GM23338 (cell line): Measurements from ENCODE around the gene TPI1. TPM values are rescaled to one million over a fixed set of nuclear protein-coding genes. Genes with fewer than 3 reads are reported as not detected.
A peak's percentile ranks its signal among the peaks of the same experiment; 100 is the strongest.

Experiments
- ATAC-seq: fragments of 200-7000 bp; cut with Tn5 transposase; 3 replicates; pipeline ENCODE4 v1.9.1; 2020
- DNase-seq: peaks from one replicate; pipeline ENCODE4 v3.0.0-alpha.2; 2015; ENCODE audit warnings: low spot score
- H2AFZ ChIP-seq: fragments of 200-600 bp; sonication (generic); 2 replicates; pipeline ENCODE4 v1.8.0; 2016; ENCODE audit warnings: antibody characterized with exemption, mild to moderate bottlenecking, moderate library complexity
- H3F3A ChIP-seq: fragments of 200-600 bp; sonication (generic); replicated peaks from 2 replicates; pipeline ENCODE4 v1.8.0; 2017; ENCODE audit warnings: antibody characterized with exemption, mixed run types, low read depth
- H3K27ac ChIP-seq: fragments of 200-600 bp; sonication (generic); 2 replicates; pipeline ENCODE4 v1.6.1; 2016; ENCODE audit warnings: low read depth
- H3K27me3 ChIP-seq: fragments of 200-600 bp; sonication (generic); 2 replicates; pipeline ENCODE4 v1.8.0; 2016; ENCODE audit warnings: mild to moderate bottlenecking, mixed run types, moderate library complexity; ENCODE audit not compliant: insufficient read depth
- H3K36me3 ChIP-seq: fragments of 200-600 bp; sonication (generic); 2 replicates; pipeline ENCODE4 v1.8.0; 2016; ENCODE audit warnings: mild to moderate bottlenecking; ENCODE audit not compliant: insufficient read depth
- H3K4me1 ChIP-seq: fragments of 200-600 bp; sonication (generic); 2 replicates; pipeline ENCODE4 v1.8.0; 2016; ENCODE audit warnings: mild to moderate bottlenecking, moderate library complexity; ENCODE audit not compliant: insufficient read depth
- H3K4me2 ChIP-seq: fragments of 200-600 bp; sonication (generic); 2 replicates; pipeline ENCODE4 v1.7.1; 2017; ENCODE audit warnings: mixed run types
- H3K4me3 ChIP-seq: fragments of 200-600 bp; sonication (generic); 2 replicates; pipeline ENCODE4 v1.6.1; 2016; ENCODE audit warnings: mixed run types
- H3K79me2 ChIP-seq: fragments of 200-600 bp; sonication (generic); replicated peaks from 2 replicates; pipeline ENCODE4 v1.8.0; 2017; ENCODE audit warnings: mild to moderate bottlenecking; ENCODE audit not compliant: insufficient read depth
- H3K9me2 ChIP-seq: fragments of 200-600 bp; sonication (generic); 2 replicates; pipeline ENCODE4 v1.8.0; 2017; ENCODE audit not compliant: insufficient read depth
- H4K20me1 ChIP-seq: fragments of 200-600 bp; sonication (generic); replicated peaks from 2 replicates; pipeline ENCODE4 v1.8.0; 2017; ENCODE audit warnings: mild to moderate bottlenecking; ENCODE audit not compliant: insufficient read depth
- H3K27ac Mint-ChIP-seq: 2 replicates; pipeline ENCODE4 v1.8.0; 2020; ENCODE audit warnings: inconsistent platforms, mild to moderate bottlenecking, moderate library complexity, mixed read lengths
- H3K27me3 Mint-ChIP-seq: 3 replicates; pipeline ENCODE4 v1.8.0; 2022; ENCODE audit warnings: low read depth, mild to moderate bottlenecking, moderate library complexity, mixed read lengths, inconsistent platforms; ENCODE audit not compliant: insufficient read depth, poor library complexity
- H3K36me3 Mint-ChIP-seq: 3 replicates; pipeline ENCODE4 v1.8.0; 2021; ENCODE audit warnings: low read depth, mild to moderate bottlenecking, inconsistent platforms, moderate library complexity, mixed read lengths
- H3K4me1 Mint-ChIP-seq: 3 replicates; pipeline ENCODE4 v1.8.0; 2020; ENCODE audit warnings: mild to moderate bottlenecking, inconsistent platforms, mixed read lengths
- H3K4me3 Mint-ChIP-seq: 3 replicates; pipeline ENCODE4 v1.8.0; 2021; ENCODE audit warnings: moderate library complexity, mild to moderate bottlenecking, inconsistent platforms, mixed read lengths
- H3K9me3 Mint-ChIP-seq: 3 replicates; pipeline ENCODE4 v1.8.0; 2020; ENCODE audit warnings: moderate library complexity, mild to moderate bottlenecking, inconsistent platforms, mixed read lengths
- CREB1 ChIP-seq: fragments of 250-450 bp; sonication (Bioruptor Pico); IDR thresholded peaks from 2 replicates; pipeline ENCODE4 v1.5.0; 2020; ENCODE audit warnings: low read depth, mild to moderate bottlenecking, moderate library complexity
- EZH2 ChIP-seq: fragments of 200-600 bp; sonication (generic); IDR thresholded peaks from one replicate; pipeline ENCODE4 v1.8.0; 2017; ENCODE audit warnings: antibody characterized with exemption, mild to moderate bottlenecking, low read depth; ENCODE audit not compliant: unreplicated experiment
- EZH2phosphoT487 ChIP-seq: fragments of 200-600 bp; sonication (generic); IDR thresholded peaks from one replicate; pipeline ENCODE4 v1.8.1; 2018; ENCODE audit warnings: antibody characterized with exemption; ENCODE audit not compliant: unreplicated experiment
- JUNB ChIP-seq: IDR thresholded peaks from one replicate; pipeline ENCODE4 v1.6.1; 2016; ENCODE audit warnings: antibody characterized with exemption; ENCODE audit not compliant: unreplicated experiment
- NANOG ChIP-seq: IDR thresholded peaks from 2 replicates; pipeline ENCODE4 v1.6.1; 2016; ENCODE audit warnings: antibody characterized with exemption, borderline replicate concordance
- POLR2AphosphoS5 ChIP-seq: IDR thresholded peaks from 2 replicates; pipeline ENCODE4 v1.6.1; 2016; ENCODE audit warnings: antibody characterized with exemption, low read depth
- STAT1 ChIP-seq: IDR thresholded peaks from one replicate; pipeline ENCODE4 v1.6.1; 2016; ENCODE audit warnings: antibody characterized with exemption; ENCODE audit not compliant: unreplicated experiment
- ZNF114 ChIP-seq: fragments of 250-450 bp; sonication (Bioruptor Pico); IDR thresholded peaks from 2 replicates; pipeline ENCODE4 v1.5.0; 2020; ENCODE audit warnings: mild to moderate bottlenecking, moderate library complexity
- ZNF331 ChIP-seq: fragments of 250-450 bp; sonication (Bioruptor Pico); IDR thresholded peaks from 2 replicates; pipeline ENCODE4 v1.5.0; 2020; ENCODE audit warnings: low read depth, mild to moderate bottlenecking, moderate library complexity
- polyA plus RNA-seq: library from polyadenylated mRNA; unstranded; fragments of >200 nt; fragmentation: Nextera tagmentation; extraction: Ambion mirVana; gene quantifications from 2 replicates; pipeline ENCODE4 v1.2.1, GENCODE V29; 2016
- total RNA-seq: library from RNA; depleted of rRNA; stranded (reverse); fragments of >200 nt; shearing (Covaris generic); gene quantifications from 2 replicates; pipeline ENCODE4 v1.2.3, GENCODE V29; 2014
- TF ChIP-seq, protein P1 (sequence below): IDR thresholded peaks from 2 replicates; pipeline ENCODE4 v1.6.1; 2016; ENCODE audit warnings: antibody characterized with exemption
- TF ChIP-seq, protein P2 (sequence below): IDR thresholded peaks from one replicate; pipeline ENCODE4 v1.6.1; 2018; ENCODE audit warnings: antibody characterized with exemption; ENCODE audit not compliant: unreplicated experiment
- TF ChIP-seq, protein P3 (sequence below), 2 experiments: fragments of 200-600 bp in 1 of 2; sonication (generic) in 1 of 2; conservative IDR thresholded peaks; 2 replicates each; pipeline versions ENCODE4 v1.5.1 to v1.6.1; 2016 to 2017; ENCODE audit warnings: antibody characterized with exemption in 2 of 2, low read depth in 2 of 2, mild to moderate bottlenecking in 2 of 2, moderate library complexity in 1 of 2
- TF ChIP-seq, protein P4 (sequence below): fragments of 250-450 bp; sonication (Bioruptor Pico); IDR thresholded peaks from 2 replicates; pipeline ENCODE4 v1.5.0; 2020; ENCODE audit warnings: mild to moderate bottlenecking, moderate library complexity

Gene TPI1
- total and polyA plus RNA-seq, 2 experiments from 2014 or later: 737 to 822 TPM

DNA sequence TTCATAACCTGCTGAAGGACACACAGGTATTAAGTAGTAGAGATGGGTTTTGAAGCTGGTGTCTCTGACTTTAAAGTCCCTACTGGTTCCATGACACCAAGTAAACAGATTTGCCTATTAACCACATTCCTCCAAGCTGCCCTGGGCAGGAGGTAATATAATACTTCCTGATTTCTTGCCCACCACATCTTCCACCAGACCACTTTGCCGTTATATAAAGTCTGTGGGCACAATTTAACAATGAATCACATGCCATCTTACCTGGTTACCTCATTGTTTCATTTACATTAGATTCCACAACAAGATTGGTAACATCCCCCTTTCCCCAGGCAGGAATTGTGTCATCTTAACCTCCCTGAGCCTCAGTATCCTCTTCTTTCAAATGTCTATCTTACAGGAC is 36.4 kb downstream of the TPI1 start:
- ATAC-seq: no peak
- no peaks in the 10 kb centered on the region for H4K20me1 ChIP-seq
- peaks cover 3% of the 10 kb centered on the region for H3K27me3 Mint-ChIP-seq
- H3K79me2 ChIP-seq: no peaks in the 10 kb centered on the region
- H2AFZ ChIP-seq: no peak overlapping the region
- H3K27ac ChIP-seq: peak overlapping the region; percentile 79
- H3K36me3 ChIP-seq: no peaks in the 10 kb centered on the region
- peak; percentile 31 for DNase-seq
- peak overlapping the region; percentile 17 for H3K4me3 ChIP-seq
- H3K4me1 Mint-ChIP-seq: no peaks in the 10 kb centered on the region; the same call in 1 of the 3 replicates
- no peaks in the 10 kb centered on the region for H3K9me2 ChIP-seq
- TF ChIP-seq, protein P1, sequence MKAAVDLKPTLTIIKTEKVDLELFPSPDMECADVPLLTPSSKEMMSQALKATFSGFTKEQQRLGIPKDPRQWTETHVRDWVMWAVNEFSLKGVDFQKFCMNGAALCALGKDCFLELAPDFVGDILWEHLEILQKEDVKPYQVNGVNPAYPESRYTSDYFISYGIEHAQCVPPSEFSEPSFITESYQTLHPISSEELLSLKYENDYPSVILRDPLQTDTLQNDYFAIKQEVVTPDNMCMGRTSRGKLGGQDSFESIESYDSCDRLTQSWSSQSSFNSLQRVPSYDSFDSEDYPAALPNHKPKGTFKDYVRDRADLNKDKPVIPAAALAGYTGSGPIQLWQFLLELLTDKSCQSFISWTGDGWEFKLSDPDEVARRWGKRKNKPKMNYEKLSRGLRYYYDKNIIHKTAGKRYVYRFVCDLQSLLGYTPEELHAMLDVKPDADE: no peak
- TF ChIP-seq CREB1 (CRISPR knock-in tag) (no peak), EZH2 (no peak), NANOG (no peak), EZH2phosphoT487 (no peak), ZNF331 (CRISPR knock-in tag) (no peak), POLR2AphosphoS5 (no peak), ZNF114 (CRISPR knock-in tag) (no peak), STAT1 (no peak), JUNB (no peak)
- TF ChIP-seq, protein P2, sequence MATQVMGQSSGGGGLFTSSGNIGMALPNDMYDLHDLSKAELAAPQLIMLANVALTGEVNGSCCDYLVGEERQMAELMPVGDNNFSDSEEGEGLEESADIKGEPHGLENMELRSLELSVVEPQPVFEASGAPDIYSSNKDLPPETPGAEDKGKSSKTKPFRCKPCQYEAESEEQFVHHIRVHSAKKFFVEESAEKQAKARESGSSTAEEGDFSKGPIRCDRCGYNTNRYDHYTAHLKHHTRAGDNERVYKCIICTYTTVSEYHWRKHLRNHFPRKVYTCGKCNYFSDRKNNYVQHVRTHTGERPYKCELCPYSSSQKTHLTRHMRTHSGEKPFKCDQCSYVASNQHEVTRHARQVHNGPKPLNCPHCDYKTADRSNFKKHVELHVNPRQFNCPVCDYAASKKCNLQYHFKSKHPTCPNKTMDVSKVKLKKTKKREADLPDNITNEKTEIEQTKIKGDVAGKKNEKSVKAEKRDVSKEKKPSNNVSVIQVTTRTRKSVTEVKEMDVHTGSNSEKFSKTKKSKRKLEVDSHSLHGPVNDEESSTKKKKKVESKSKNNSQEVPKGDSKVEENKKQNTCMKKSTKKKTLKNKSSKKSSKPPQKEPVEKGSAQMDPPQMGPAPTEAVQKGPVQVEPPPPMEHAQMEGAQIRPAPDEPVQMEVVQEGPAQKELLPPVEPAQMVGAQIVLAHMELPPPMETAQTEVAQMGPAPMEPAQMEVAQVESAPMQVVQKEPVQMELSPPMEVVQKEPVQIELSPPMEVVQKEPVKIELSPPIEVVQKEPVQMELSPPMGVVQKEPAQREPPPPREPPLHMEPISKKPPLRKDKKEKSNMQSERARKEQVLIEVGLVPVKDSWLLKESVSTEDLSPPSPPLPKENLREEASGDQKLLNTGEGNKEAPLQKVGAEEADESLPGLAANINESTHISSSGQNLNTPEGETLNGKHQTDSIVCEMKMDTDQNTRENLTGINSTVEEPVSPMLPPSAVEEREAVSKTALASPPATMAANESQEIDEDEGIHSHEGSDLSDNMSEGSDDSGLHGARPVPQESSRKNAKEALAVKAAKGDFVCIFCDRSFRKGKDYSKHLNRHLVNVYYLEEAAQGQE: no peak
- TF ChIP-seq, protein P3, sequence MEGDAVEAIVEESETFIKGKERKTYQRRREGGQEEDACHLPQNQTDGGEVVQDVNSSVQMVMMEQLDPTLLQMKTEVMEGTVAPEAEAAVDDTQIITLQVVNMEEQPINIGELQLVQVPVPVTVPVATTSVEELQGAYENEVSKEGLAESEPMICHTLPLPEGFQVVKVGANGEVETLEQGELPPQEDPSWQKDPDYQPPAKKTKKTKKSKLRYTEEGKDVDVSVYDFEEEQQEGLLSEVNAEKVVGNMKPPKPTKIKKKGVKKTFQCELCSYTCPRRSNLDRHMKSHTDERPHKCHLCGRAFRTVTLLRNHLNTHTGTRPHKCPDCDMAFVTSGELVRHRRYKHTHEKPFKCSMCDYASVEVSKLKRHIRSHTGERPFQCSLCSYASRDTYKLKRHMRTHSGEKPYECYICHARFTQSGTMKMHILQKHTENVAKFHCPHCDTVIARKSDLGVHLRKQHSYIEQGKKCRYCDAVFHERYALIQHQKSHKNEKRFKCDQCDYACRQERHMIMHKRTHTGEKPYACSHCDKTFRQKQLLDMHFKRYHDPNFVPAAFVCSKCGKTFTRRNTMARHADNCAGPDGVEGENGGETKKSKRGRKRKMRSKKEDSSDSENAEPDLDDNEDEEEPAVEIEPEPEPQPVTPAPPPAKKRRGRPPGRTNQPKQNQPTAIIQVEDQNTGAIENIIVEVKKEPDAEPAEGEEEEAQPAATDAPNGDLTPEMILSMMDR (conservative IDR thresholded peaks at IDR 0.05; ENCODE audit: low read depth in 2 of 2): no peak
- TF ChIP-seq, protein P4, sequence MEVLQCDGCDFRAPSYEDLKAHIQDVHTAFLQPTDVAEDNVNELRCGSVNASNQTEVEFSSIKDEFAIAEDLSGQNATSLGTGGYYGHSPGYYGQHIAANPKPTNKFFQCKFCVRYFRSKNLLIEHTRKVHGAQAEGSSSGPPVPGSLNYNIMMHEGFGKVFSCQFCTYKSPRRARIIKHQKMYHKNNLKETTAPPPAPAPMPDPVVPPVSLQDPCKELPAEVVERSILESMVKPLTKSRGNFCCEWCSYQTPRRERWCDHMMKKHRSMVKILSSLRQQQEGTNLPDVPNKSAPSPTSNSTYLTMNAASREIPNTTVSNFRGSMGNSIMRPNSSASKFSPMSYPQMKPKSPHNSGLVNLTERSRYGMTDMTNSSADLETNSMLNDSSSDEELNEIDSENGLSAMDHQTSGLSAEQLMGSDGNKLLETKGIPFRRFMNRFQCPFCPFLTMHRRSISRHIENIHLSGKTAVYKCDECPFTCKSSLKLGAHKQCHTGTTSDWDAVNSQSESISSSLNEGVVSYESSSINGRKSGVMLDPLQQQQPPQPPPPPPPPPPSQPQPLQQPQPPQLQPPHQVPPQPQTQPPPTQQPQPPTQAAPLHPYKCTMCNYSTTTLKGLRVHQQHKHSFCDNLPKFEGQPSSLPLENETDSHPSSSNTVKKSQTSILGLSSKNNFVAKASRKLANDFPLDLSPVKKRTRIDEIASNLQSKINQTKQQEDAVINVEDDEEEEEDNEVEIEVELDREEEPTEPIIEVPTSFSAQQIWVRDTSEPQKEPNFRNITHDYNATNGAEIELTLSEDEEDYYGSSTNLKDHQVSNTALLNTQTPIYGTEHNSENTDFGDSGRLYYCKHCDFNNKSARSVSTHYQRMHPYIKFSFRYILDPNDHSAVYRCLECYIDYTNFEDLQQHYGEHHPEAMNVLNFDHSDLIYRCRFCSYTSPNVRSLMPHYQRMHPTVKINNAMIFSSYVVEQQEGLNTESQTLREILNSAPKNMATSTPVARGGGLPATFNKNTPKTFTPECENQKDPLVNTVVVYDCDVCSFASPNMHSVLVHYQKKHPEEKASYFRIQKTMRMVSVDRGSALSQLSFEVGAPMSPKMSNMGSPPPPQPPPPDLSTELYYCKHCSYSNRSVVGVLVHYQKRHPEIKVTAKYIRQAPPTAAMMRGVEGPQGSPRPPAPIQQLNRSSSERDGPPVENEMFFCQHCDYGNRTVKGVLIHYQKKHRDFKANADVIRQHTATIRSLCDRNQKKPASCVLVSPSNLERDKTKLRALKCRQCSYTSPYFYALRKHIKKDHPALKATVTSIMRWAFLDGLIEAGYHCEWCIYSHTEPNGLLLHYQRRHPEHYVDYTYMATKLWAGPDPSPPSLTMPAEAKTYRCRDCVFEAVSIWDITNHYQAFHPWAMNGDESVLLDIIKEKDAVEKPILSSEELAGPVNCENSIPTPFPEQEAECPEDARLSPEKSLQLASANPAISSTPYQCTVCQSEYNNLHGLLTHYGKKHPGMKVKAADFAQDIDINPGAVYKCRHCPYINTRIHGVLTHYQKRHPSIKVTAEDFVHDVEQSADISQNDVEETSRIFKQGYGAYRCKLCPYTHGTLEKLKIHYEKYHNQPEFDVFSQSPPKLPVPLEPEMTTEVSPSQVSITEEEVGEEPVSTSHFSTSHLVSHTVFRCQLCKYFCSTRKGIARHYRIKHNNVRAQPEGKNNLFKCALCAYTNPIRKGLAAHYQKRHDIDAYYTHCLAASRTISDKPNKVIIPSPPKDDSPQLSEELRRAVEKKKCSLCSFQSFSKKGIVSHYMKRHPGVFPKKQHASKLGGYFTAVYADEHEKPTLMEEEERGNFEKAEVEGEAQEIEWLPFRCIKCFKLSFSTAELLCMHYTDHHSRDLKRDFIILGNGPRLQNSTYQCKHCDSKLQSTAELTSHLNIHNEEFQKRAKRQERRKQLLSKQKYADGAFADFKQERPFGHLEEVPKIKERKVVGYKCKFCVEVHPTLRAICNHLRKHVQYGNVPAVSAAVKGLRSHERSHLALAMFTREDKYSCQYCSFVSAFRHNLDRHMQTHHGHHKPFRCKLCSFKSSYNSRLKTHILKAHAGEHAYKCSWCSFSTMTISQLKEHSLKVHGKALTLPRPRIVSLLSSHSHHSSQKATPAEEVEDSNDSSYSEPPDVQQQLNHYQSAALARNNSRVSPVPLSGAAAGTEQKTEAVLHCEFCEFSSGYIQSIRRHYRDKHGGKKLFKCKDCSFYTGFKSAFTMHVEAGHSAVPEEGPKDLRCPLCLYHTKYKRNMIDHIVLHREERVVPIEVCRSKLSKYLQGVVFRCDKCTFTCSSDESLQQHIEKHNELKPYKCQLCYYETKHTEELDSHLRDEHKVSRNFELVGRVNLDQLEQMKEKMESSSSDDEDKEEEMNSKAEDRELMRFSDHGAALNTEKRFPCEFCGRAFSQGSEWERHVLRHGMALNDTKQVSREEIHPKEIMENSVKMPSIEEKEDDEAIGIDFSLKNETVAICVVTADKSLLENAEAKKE (CRISPR knock-in tag): no peak
- H3K27ac Mint-ChIP-seq: no peak overlapping the region; the same call in 1 of the 2 replicates
- H3K4me1 ChIP-seq: peaks cover 17% of the 10 kb centered on the region
- peak overlapping the region; percentile 53 for H3K4me2 ChIP-seq
- H3K36me3 Mint-ChIP-seq: no peaks in the 10 kb centered on the region
- H3F3A ChIP-seq: peaks cover 6% of the 10 kb centered on the region; the same call in 1 of the 2 replicates
- H3K9me3 Mint-ChIP-seq: no peaks in the 10 kb centered on the region
- H3K4me3 Mint-ChIP-seq: no peak overlapping the region
- no peaks in the 10 kb centered on the region for H3K27me3 ChIP-seq
